ENCODE measurements around the gene DMC1. TPM values are rescaled to one million over a fixed set of nuclear protein-coding genes. Genes with fewer than 3 reads are reported as not detected.
A peak's percentile ranks its signal among the peaks of the same experiment; 100 is the strongest.

DMC1 gene
- total and polyA plus RNA-seq, 9 donors, result 0.82 to 12.2 (median 2.1) TPM

GRCh38 chr22:38494498-38494897 lies 75.5 kb downstream of the DMC1 start:
- no peaks in the 10 kb centered on the region for H3K9me3 ChIP-seq
- WGBS, 3 donors, result 24 to 39% (median 35%) methylated on average over 2 of the region's 2 CpGs
- H3K36me3 ChIP-seq, result no peaks in the 10 kb centered on the region
- TF ChIP-seq CTCF (IDR thresholded peaks at IDR 0.05), result no peak
- TF ChIP-seq POLR2A (IDR thresholded peaks at IDR 0.05), result no peak
- TF ChIP-seq EP300 (IDR thresholded peaks at IDR 0.05), result no peak
- no peak overlapping the region for H3K4me3 ChIP-seq
- DNase-seq, result no peak
- H3K27me3 ChIP-seq, result no peaks in the 10 kb centered on the region
- intact Hi-C loops (cut with DNase I), result no loop called here
- peaks cover 2% of the 10 kb centered on the region for H3K4me1 ChIP-seq (ENCODE audit: insufficient read depth)
- no peak overlapping the region for H3K27ac ChIP-seq

GRCh38 chr22:38491707-38492348 lies 78.2 kb downstream of the DMC1 start:
- no peak for TF ChIP-seq POLR2A (IDR thresholded peaks at IDR 0.05)
- no peak for TF ChIP-seq EP300 (IDR thresholded peaks at IDR 0.05)
- TF ChIP-seq CTCF (IDR thresholded peaks at IDR 0.05), result no peak
- no peak for DNase-seq
- Histone ChIP-seq H3K4me3 (no peak overlapping the region), H3K27ac (no peak overlapping the region), H3K4me1 (ENCODE audit: insufficient read depth) (peaks cover 2% of the 10 kb centered on the region), H3K36me3 (no peaks in the 10 kb centered on the region), H3K27me3 (no peaks in the 10 kb centered on the region), H3K9me3 (no peaks in the 10 kb centered on the region)
- 50 to 63% (median 56%) methylated on average over 5 of the region's 5 CpGs for WGBS, 3 donors
- intact Hi-C loops (cut with DNase I), result no loop called here

- WGBS, 3 donors, result 60 to 72% (median 67%) methylated on average over 1 of the region's 1 CpG
- H3K4me1 ChIP-seq (ENCODE audit: insufficient read depth), result peaks cover 2% of the 10 kb centered on the region
- no peaks in the 10 kb centered on the region for H3K9me3 ChIP-seq
- no peak overlapping the region for H3K4me3 ChIP-seq
- intact Hi-C loops (cut with DNase I), result no loop called here
- peak; percentile 58 to 72 (median 63) for DNase-seq
- no peak for TF ChIP-seq CTCF (IDR thresholded peaks at IDR 0.05)
- no peak for TF ChIP-seq POLR2A (IDR thresholded peaks at IDR 0.05)
- TF ChIP-seq EP300 (IDR thresholded peaks at IDR 0.05), result no peak
- no peaks in the 10 kb centered on the region for H3K36me3 ChIP-seq
- no peak overlapping the region for H3K27ac ChIP-seq
- H3K27me3 ChIP-seq, result no peaks in the 10 kb centered on the region
Observed at GRCh38 chr22:38490915-38491314, 79.1 kb downstream of the DMC1 start.

GRCh38 chr22:38490475-38490874 lies 79.5 kb downstream of the DMC1 start:
- H3K27ac ChIP-seq, result no peak overlapping the region
- no peak for TF ChIP-seq CTCF (IDR thresholded peaks at IDR 0.05)
- no peak for TF ChIP-seq POLR2A (IDR thresholded peaks at IDR 0.05)
- TF ChIP-seq EP300 (IDR thresholded peaks at IDR 0.05), result no peak
- no peak overlapping the region for H3K4me3 ChIP-seq
- peaks cover 2% of the 10 kb centered on the region for H3K4me1 ChIP-seq (ENCODE audit: insufficient read depth)
- intact Hi-C loops (cut with DNase I), result no loop called here
- H3K36me3 ChIP-seq, result no peaks in the 10 kb centered on the region
- H3K9me3 ChIP-seq, result no peaks in the 10 kb centered on the region
- WGBS, 3 donors, result 62 to 67% (median 66%) methylated on average over 2 of the region's 2 CpGs
- no peaks in the 10 kb centered on the region for H3K27me3 ChIP-seq
- DNase-seq, result no peak

Data from ovary (tissue), 9 donors.